Sigmoid colon (tissue), 4 donors: Measurements from ENCODE around the gene IMMP2L.

Experiments used
- CTCF ChIP-seq, 4 experiments: fragments of 450-650 bp in 3 of 4; fragments of 200-600 bp in 1 of 4; IDR thresholded peaks; one replicate each; pipeline ENCODE4 v1.5.1; 2016 to 2019; ENCODE audit warnings: antibody characterized with exemption in 4 of 4, mild to moderate bottlenecking in 3 of 4, moderate library complexity in 2 of 4
- POLR2AphosphoS5 ChIP-seq, 4 donors: sonication (generic); formaldehyde crosslinking; IDR thresholded peaks; one replicate each; pipeline ENCODE4 v1.6.1; 2017; ENCODE audit warnings: antibody characterized with exemption in 4 of 4

GRCh38 chr7:111235709-111236108 is 326.6 kb downstream of the IMMP2L start:
- TF ChIP-seq POLR2AphosphoS5 (IDR thresholded peaks at IDR 0.05): no peak
- TF ChIP-seq CTCF (IDR thresholded peaks at IDR 0.05): no peak
